LNCaP clone FGC (cell line): ENCODE measurements around the gene OXGR1.

Experiments
- DNase-seq: peaks from one replicate; pipeline ENCODE4 v3.0.0-alpha.2; 2011; ENCODE audit warnings: low read depth
- H3K4me3 ChIP-seq: 2 replicates; pipeline ENCODE4 v1.5.1; 2011; ENCODE audit warnings: mild to moderate bottlenecking, low read depth, low read length, control low read depth
- TF ChIP-seq, protein P1 (sequence below): IDR thresholded peaks from 2 replicates; pipeline ENCODE4 v1.5.1; 2012; ENCODE audit warnings: mild to moderate bottlenecking; ENCODE audit not compliant: control insufficient read depth, insufficient read depth; ENCODE audit errors: extremely low read depth

OXGR1 gene

DNA sequence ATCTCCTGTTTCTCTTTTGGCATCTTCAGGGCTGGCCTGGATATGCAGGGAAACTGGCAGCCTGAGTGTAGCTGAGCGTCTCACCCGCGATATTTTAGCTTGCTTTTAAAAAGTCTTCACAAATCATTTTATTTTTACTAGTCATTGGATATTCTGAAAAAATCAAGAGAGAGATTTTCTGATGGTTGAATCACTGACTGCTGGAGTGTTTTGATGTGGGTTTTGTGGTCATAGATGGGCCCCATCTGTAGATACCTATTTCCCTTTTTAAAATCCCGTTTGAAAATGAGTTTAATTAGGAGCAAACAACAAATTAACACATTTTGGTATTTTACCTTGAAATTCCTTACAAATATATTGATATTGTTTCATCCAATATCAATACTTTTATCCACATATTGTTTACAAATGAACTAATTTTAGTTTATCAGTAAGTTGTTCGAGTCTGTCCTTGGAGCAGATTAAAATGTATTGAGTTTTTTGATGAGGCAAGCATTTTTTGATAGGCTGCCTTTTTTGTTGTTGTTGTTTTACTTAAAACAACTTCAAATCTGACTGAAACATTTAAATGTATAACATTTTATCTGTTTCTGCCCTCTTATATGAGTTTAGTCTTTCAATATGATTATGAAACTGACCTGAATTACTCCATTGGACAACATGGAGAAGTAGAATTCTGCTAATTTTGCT, 21.5 kb upstream of the OXGR1 start:
- TF ChIP-seq, protein P1, sequence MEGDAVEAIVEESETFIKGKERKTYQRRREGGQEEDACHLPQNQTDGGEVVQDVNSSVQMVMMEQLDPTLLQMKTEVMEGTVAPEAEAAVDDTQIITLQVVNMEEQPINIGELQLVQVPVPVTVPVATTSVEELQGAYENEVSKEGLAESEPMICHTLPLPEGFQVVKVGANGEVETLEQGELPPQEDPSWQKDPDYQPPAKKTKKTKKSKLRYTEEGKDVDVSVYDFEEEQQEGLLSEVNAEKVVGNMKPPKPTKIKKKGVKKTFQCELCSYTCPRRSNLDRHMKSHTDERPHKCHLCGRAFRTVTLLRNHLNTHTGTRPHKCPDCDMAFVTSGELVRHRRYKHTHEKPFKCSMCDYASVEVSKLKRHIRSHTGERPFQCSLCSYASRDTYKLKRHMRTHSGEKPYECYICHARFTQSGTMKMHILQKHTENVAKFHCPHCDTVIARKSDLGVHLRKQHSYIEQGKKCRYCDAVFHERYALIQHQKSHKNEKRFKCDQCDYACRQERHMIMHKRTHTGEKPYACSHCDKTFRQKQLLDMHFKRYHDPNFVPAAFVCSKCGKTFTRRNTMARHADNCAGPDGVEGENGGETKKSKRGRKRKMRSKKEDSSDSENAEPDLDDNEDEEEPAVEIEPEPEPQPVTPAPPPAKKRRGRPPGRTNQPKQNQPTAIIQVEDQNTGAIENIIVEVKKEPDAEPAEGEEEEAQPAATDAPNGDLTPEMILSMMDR = no peak
- DNase-seq = no peak
- H3K4me3 ChIP-seq = no peak overlapping the region

DNA sequence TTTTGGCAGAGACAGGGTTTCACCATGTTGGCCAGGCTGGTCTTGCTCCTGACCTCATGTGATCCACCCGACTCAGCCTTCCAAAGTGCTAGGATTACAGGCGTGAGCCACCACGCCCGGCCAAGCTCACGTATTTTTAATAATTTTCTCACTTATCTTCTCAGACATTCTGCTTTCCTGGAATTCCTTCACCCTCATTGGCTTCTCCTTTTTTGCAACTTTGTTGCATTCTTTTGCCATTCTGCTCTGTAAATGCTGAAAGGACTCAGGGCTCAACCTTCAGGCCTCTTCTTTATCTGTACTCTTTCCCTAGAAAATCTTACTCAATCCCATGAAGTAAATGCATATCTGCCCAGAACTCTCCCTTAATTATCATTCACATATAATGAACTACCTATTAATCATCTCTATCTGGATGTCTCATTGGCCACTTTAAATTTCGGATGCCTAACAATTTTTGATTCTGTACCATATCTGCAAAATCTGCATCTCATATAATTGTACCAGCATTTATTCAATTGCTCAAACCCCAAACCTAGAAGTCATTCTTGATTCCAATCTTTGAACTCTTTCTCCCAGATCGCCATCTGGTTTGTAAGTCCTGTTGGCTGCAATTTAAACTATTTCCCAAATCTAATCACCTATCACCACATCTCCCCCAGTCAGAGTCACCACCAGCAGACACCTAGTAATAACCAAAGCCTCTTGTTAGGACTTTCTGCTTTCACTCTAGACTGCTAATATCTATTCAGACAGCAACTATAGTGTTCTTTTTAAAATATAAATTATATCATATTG, 18.2 kb upstream of the OXGR1 start:
- no peak overlapping the region for H3K4me3 ChIP-seq
- no peak for DNase-seq
- TF ChIP-seq, protein P1 = no peak

DNA sequence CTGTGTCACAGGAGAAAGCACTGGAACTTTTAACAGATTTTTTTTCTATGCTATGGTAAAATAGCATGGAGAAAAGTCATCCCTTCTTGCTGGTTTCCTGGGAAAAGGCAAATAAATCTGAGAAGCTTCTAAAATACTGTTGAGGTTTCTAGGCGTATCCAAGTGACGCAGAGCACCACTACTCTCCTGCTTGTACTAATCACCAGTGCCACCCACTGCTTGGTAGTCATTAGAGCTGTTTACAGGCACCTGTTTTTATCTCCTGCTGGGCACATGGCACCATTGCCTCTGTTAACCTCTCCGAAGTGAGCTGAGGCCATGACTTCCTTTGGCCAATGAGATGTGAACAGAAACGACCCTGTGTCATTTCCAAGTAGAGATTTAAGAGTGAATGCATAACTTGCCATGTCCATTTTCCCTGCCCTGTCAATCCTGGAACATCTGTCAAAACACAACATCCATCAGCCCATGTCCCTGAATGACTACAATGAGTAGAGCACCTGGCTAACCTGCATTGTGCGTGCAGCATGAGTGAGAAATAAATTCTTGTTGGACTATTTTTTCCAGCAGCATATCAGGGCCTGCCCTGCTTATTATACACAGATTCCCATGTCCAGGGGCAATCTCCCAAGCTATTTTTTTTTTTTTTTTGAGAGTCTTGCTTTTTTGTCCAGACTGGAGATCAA, 17.3 kb upstream of the OXGR1 start:
- no peak overlapping the region for H3K4me3 ChIP-seq
- TF ChIP-seq, protein P1 = no peak
- DNase-seq = no peak

DNA sequence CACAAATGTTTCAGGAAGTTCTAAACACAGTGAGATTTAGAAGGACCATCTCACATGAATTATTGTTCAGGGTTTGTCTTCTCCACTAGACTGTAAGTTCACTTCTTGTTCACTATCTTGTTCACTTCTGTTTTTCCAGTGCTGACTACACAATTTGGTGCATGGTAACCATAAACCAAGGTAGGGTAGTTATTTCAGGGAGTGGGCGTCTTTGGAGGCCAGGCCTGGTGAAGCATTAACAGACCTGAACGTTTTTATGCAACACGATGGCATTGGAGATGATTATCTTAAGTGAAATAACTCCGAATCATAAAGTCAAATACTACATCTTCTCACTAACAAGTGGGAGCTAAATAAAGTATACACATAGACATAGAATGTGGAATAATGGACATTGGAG, 14.4 kb upstream of the OXGR1 start:
- TF ChIP-seq, protein P1 = no peak
- no peak for DNase-seq
- H3K4me3 ChIP-seq = no peak overlapping the region

DNA sequence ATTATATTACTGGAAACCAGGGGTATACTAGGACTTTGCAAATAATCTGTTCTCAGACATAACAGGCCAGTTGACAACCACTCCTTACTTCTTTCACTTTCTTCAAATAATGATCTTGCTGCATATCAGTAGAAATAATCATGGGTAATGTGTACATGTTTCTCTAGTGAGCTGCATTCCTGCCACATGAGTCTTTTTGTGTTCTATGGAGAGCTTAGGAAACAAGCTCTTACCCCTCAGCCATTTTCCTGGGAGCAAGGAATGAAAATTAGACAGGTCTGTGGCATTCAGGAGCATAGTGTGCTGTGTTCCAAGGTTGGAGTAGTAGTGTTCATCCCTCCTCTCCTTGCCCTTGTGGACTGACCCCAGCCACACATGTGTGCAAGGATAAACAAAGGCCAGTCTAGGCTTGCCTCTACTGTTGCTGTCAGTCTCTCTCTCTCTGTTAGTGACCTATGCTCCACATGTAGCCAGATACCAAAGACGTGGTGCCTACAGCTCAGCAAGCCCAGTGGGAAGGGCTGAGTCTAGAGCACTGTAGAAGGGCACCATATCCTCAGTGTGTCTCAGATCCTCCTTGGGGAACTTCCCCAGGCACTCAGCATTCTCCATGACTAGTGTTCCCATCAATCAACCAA, 11.5 kb upstream of the OXGR1 start:
- TF ChIP-seq, protein P1 = no peak
- no peak overlapping the region for H3K4me3 ChIP-seq
- no peak for DNase-seq

DNA sequence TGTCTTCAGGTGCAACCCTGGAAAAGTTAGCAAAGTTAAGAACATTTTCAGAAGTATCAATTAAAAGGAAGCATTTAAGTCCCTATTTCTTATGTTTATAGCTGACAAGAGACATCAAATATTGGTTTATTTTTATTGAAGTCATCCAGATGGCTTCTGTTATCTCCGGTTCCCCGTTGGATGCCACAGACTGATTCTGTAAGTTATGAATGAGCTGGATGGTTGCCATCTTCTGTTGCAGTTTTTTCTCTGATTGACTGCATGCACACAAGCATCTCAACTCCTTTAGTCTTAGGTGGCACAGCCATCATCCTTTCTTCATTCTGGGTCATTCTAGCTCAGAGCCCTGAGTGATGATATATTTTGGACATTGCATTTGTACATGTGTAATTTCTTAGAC, 10.6 kb upstream of the OXGR1 start:
- DNase-seq = no peak
- H3K4me3 ChIP-seq = no peak overlapping the region
- TF ChIP-seq, protein P1 = no peak
